ENCODE measurements around the gene NFU1. TPM values are rescaled to one million over a fixed set of nuclear protein-coding genes. Genes with fewer than 3 reads are reported as not detected.

Gene NFU1
- total and polyA plus RNA-seq, 2 of the 13 experiments (the other 11 are each of a cell fraction or from before 2014, with no cell fraction given), result 39.1 to 84.0 TPM

DNA sequence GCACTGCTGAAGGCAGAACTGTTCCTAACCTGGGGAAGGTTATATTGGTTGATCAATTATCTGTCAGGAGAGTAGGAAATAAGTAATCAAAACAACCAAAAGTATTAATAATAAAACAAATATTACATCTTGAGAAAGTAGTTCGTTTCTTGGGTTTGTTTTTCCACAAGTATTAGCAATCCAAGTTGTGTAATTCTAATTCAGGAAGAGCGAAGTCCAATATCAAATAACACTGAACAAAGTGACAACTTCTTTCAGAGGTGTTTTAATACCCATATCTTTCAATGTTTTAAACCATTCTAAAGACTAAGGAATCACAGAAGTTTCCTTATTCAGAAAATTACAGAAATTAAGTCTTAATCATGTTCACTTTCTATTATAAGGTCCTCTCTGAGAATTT, 34.6 kb upstream of the NFU1 start:
- POLR2A ChIA-PET, result no interaction called here
- no peaks in the 10 kb centered on the region for H3K4me1 ChIP-seq (ENCODE audit: insufficient read depth, low read length)
- H4K20me1 ChIP-seq (ENCODE audit: insufficient read depth, low read length), result no peaks in the 10 kb centered on the region
- BruUV-seq (replicated peaks), result no TSS peak
- no peaks in the 10 kb centered on the region for H3K79me2 ChIP-seq (ENCODE audit: insufficient read depth, low read length)
- TF ChIP-seq ZNF781 (CRISPR knock-in tag; IDR thresholded peaks at IDR 0.05; ENCODE audit: borderline replicate concordance, not compliant biosample characterization), result no peak
- no peak for TF ChIP-seq ZNF569 (CRISPR knock-in tag; IDR thresholded peaks at IDR 0.05; ENCODE audit: borderline replicate concordance)
- TF ChIP-seq DNMT3B (CRISPR knock-in tag; conservative IDR thresholded peaks at IDR 0.05), result no peak
- TF ChIP-seq ZNF878 (CRISPR knock-in tag; IDR thresholded peaks at IDR 0.05), result no peak
- TF ChIP-seq FOXJ3 (CRISPR knock-in tag; IDR thresholded peaks at IDR 0.05; ENCODE audit: borderline replicate concordance), result no peak
- no peak for TF ChIP-seq PITX1 (CRISPR knock-in tag; IDR thresholded peaks at IDR 0.05)
- TF ChIP-seq SALL1 (CRISPR knock-in tag; IDR thresholded peaks at IDR 0.05), result no peak
- no peak for TF ChIP-seq ZFYVE20 (CRISPR knock-in tag; IDR thresholded peaks at IDR 0.05; ENCODE audit: borderline replicate concordance, low read depth)
- TF ChIP-seq, protein P1, sequence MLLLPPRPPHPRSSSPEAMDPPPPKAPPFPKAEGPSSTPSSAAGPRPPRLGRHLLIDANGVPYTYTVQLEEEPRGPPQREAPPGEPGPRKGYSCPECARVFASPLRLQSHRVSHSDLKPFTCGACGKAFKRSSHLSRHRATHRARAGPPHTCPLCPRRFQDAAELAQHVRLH (CRISPR knock-in tag; IDR thresholded peaks at IDR 0.05; ENCODE audit: borderline replicate concordance, low read depth), result no peak
- TF ChIP-seq ZNF33A (CRISPR knock-in tag; IDR thresholded peaks at IDR 0.05; ENCODE audit: borderline replicate concordance), result no peak
- TF ChIP-seq ZNF138 (CRISPR knock-in tag; IDR thresholded peaks at IDR 0.05; ENCODE audit: low read depth), result no peak
- no peak for TF ChIP-seq JDP2 (CRISPR knock-in tag; IDR thresholded peaks at IDR 0.05; ENCODE audit: borderline replicate concordance)
- TF ChIP-seq ZNF549 (CRISPR knock-in tag; IDR thresholded peaks at IDR 0.05), result no peak
- TF ChIP-seq, protein P2, sequence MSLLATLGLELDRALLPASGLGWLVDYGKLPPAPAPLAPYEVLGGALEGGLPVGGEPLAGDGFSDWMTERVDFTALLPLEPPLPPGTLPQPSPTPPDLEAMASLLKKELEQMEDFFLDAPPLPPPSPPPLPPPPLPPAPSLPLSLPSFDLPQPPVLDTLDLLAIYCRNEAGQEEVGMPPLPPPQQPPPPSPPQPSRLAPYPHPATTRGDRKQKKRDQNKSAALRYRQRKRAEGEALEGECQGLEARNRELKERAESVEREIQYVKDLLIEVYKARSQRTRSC (CRISPR knock-in tag; IDR thresholded peaks at IDR 0.05; ENCODE audit: low read depth), result no peak
- TF ChIP-seq HNF4A (CRISPR knock-in tag; IDR thresholded peaks at IDR 0.05), result no peak
- TF ChIP-seq SAP130 (CRISPR knock-in tag; IDR thresholded peaks at IDR 0.05; ENCODE audit: low read depth), result no peak
- TF ChIP-seq, protein P3, sequence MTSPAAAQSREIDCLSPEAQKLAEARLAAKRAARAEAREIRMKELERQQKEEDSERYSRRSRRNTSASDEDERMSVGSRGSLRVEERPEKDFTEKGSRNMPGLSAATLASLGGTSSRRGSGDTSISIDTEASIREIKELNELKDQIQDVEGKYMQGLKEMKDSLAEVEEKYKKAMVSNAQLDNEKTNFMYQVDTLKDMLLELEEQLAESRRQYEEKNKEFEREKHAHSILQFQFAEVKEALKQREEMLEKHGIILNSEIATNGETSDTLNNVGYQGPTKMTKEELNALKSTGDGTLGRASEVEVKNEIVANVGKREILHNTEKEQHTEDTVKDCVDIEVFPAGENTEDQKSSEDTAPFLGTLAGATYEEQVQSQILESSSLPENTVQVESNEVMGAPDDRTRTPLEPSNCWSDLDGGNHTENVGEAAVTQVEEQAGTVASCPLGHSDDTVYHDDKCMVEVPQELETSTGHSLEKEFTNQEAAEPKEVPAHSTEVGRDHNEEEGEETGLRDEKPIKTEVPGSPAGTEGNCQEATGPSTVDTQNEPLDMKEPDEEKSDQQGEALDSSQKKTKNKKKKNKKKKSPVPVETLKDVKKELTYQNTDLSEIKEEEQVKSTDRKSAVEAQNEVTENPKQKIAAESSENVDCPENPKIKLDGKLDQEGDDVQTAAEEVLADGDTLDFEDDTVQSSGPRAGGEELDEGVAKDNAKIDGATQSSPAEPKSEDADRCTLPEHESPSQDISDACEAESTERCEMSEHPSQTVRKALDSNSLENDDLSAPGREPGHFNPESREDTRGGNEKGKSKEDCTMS (CRISPR knock-in tag; conservative IDR thresholded peaks at IDR 0.05), result no peak
- TF ChIP-seq, protein P4, sequence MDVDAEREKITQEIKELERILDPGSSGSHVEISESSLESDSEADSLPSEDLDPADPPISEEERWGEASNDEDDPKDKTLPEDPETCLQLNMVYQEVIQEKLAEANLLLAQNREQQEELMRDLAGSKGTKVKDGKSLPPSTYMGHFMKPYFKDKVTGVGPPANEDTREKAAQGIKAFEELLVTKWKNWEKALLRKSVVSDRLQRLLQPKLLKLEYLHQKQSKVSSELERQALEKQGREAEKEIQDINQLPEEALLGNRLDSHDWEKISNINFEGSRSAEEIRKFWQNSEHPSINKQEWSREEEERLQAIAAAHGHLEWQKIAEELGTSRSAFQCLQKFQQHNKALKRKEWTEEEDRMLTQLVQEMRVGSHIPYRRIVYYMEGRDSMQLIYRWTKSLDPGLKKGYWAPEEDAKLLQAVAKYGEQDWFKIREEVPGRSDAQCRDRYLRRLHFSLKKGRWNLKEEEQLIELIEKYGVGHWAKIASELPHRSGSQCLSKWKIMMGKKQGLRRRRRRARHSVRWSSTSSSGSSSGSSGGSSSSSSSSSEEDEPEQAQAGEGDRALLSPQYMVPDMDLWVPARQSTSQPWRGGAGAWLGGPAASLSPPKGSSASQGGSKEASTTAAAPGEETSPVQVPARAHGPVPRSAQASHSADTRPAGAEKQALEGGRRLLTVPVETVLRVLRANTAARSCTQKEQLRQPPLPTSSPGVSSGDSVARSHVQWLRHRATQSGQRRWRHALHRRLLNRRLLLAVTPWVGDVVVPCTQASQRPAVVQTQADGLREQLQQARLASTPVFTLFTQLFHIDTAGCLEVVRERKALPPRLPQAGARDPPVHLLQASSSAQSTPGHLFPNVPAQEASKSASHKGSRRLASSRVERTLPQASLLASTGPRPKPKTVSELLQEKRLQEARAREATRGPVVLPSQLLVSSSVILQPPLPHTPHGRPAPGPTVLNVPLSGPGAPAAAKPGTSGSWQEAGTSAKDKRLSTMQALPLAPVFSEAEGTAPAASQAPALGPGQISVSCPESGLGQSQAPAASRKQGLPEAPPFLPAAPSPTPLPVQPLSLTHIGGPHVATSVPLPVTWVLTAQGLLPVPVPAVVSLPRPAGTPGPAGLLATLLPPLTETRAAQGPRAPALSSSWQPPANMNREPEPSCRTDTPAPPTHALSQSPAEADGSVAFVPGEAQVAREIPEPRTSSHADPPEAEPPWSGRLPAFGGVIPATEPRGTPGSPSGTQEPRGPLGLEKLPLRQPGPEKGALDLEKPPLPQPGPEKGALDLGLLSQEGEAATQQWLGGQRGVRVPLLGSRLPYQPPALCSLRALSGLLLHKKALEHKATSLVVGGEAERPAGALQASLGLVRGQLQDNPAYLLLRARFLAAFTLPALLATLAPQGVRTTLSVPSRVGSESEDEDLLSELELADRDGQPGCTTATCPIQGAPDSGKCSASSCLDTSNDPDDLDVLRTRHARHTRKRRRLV (CRISPR knock-in tag; IDR thresholded peaks at IDR 0.05), result no peak
- no peak overlapping the region for H3K9ac ChIP-seq (ENCODE audit: insufficient read depth, low read depth, low read length)
- CTCF ChIA-PET (ENCODE audit: low intra/inter-chr PET ratio, low total read pairs), result no interaction called here
- no peak overlapping the region for H3K4me2 ChIP-seq (ENCODE audit: low read depth, low read length)
- intact Hi-C loops (cut with micrococcal nuclease; ENCODE audit: unreplicated experiment), result no loop called here
- no peaks in the 10 kb centered on the region for H3K36me3 ChIP-seq (replicated peaks in 1 of 2; ENCODE audit: control insufficient read depth in 1 of 2, insufficient read depth in 2 of 2, low read length in 2 of 2)
- 72% methylated on average over 2 of the region's 2 CpGs for WGBS (ENCODE audit: low lambda C conversion rate)
- H3K27ac ChIP-seq (ENCODE audit: extremely low read length, insufficient read depth, low read length), result no peak overlapping the region
- no peak overlapping the region for H2AFZ ChIP-seq (ENCODE audit: low read length)
- no peaks in the 10 kb centered on the region for H3K27me3 ChIP-seq (ENCODE audit: control insufficient read depth in 1 of 2, insufficient read depth in 2 of 2, low read length in 2 of 2)
- in situ Hi-C loops (cut with HindIII; ENCODE audit: extremely low pct_ligation_motif_present, low pct_unique_long_range_greater_than_20kb), result no loop called here
- FAIRE-seq (no peak), ATAC-seq (no peak), DNase-seq (ENCODE audit: low spot score) (no peak)
- no peak overlapping the region for H3K4me3 ChIP-seq (replicated peaks in 1 of 3; ENCODE audit: insufficient read depth in 1 of 3, low read depth in 2 of 3, low read length in 3 of 3)
- H3K9me3 ChIP-seq (ENCODE audit: low read length), result no peaks in the 10 kb centered on the region

Measured in HepG2 (cell line).